Daoy (cell line): ENCODE results near the gene EIF3B. TPM values are rescaled to one million over a fixed set of nuclear protein-coding genes. Genes with fewer than 3 reads are reported as not detected.

Source experiments
- total RNA-seq: library from RNA; depleted of rRNA; stranded (reverse); fragments of >200 nt; shearing (Covaris generic); gene quantifications from 2 replicates; pipeline ENCODE4 v1.2.3, GENCODE V29; 2014; rRNA removed

The EIF3B gene
- total RNA-seq, 1 experiment from 2014 or later, result 334 TPM

Other genes starting within 250 kb of the EIF3B start
- gene MAD1L1, start 121.9 kb upstream of the EIF3B start, total RNA-seq, result 103 and 133 TPM in 2 replicates
- gene MRM2, start 112.6 kb upstream of the EIF3B start, total RNA-seq, result 51.7 and 58.2 TPM in 2 replicates
- gene NUDT1, start 112.6 kb upstream of the EIF3B start, total RNA-seq, result 108 and 129 TPM in 2 replicates
- 10.3 and 20.6 TPM in 2 replicates for gene SNX8, start 40.4 kb upstream of the EIF3B start, total RNA-seq
- 6.3 and 7.6 TPM in 2 replicates for gene CHST12, start 48.8 kb downstream of the EIF3B start, total RNA-seq
- gene GRIFIN, start 121.6 kb downstream of the EIF3B start, total RNA-seq, result not detected in 2 replicates
- 16.1 and 24.2 TPM in 2 replicates for gene LFNG, start 164.9 kb downstream of the EIF3B start, total RNA-seq
- gene BRAT1, start 200.7 kb downstream of the EIF3B start, total RNA-seq, result 42.6 and 59.9 TPM in 2 replicates
- gene IQCE, start 204.2 kb downstream of the EIF3B start, total RNA-seq, result 7.6 and 11.3 TPM in 2 replicates